ENCODE measurements around the gene MYBPC2.

MYBPC2 gene

DNA sequence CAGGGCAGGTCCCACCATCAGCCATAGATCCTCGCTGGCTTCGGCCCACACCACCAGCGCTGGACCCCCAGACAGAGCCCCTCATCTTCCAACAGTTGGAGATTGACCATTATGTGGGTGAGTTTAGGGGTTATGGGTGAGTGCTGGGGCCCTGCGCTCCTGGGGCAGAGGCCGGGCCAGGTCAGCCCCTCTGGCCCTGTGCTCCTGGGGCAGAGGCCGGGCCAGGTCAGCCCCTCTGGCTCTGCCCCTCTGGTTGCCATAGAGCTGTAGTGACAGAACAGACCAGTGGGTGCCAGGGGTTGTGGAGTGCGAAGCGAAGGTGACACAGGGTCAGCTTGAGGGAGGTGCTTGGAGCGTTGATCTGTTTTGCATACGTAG, 33.3 kb upstream of the MYBPC2 start:
- TF ChIP-seq GATA1 (IDR thresholded peaks at IDR 0.05; ENCODE audit: low read depth, low read length) (no peak), POLR2A (IDR thresholded peaks at IDR 0.05; ENCODE audit: low read length) (no peak)
- no peak for DNase-seq

DNA sequence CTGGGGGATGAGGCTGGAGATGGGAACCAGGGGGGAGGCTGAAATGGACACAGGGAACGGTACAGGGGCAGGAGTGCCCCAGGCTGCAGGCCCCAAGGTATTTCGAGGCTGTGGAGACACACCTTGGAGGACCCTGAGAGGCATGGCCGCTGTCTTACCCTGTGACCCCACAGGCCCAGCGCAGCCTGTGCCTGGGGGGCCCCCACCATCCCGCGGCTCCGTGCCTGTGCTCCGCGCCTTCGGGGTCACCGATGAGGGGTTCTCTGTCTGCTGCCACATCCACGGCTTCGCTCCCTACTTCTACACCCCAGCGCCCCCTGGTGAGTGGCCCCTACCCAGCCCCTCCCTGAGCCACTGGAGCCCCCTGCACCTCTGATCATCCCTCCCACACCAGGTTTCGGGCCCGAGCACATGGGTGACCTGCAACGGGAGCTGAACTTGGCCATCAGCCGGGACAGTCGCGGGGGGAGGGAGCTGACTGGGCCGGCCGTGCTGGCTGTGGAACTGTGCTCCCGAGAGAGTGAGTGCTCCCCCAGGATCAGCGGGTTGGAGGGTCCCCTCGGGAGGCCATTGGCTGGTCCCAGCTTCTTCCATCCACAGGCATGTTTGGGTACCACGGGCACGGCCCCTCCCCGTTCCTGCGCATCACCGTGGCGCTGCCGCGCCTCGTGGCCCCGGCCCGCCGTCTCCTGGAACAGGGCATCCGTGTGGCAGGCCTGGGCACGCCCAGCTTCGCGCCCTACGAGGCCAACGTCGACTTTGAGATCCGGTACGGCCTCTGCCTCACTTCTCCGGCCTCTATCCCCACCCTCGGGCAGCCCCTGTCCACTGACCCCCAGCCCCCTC, 30.9 kb upstream of the MYBPC2 start:
- TF ChIP-seq POLR2A (IDR thresholded peaks at IDR 0.05; ENCODE audit: low read length) (no peak), GATA1 (IDR thresholded peaks at IDR 0.05; ENCODE audit: low read depth, low read length) (no peak)
- no peak for DNase-seq

GRCh38 chr19:50402544-50403301, 30.0 kb upstream of the MYBPC2 start:
- DNase-seq, result no peak
- TF ChIP-seq GATA1 (IDR thresholded peaks at IDR 0.05; ENCODE audit: low read depth, low read length) (no peak), POLR2A (IDR thresholded peaks at IDR 0.05; ENCODE audit: low read length) (no peak)

DNA sequence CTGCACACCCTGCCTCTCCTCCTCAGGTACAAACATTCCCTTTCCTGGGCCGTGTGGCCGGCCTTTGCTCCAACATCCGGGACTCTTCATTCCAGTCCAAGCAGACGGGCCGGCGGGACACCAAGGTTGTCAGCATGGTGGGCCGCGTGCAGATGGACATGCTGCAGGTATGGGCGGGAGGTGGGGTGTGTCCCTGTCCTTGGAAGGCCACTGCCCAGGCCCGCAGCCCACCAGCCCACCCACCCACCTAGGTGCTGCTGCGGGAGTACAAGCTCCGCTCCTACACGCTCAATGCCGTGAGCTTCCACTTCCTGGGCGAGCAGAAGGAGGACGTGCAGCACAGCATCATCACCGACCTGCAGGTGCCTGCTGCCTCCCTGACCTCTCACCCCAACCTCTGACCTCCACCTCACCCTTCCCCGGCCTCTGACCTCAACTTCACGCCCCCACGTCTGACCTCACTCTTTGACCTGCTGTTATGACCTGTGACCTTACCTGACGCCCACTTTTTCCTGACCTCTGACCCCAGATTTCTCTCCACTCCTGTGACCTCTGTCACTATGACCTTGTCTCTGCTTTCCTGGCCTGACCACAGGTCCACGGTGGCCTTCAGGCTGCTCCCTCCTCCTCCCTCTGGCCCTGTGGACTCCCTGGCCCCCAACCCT, 26.4 kb upstream of the MYBPC2 start:
- DNase-seq, result no peak
- no peak for TF ChIP-seq GATA1 (IDR thresholded peaks at IDR 0.05; ENCODE audit: low read depth, low read length)
- TF ChIP-seq POLR2A (IDR thresholded peaks at IDR 0.05; ENCODE audit: low read length), result no peak

GRCh38 chr19:50406829-50407228, 25.9 kb upstream of the MYBPC2 start:
- no peak for DNase-seq
- TF ChIP-seq GATA1 (IDR thresholded peaks at IDR 0.05; ENCODE audit: low read depth, low read length) (no peak), POLR2A (IDR thresholded peaks at IDR 0.05; ENCODE audit: low read length) (no peak)

- TF ChIP-seq POLR2A (IDR thresholded peaks at IDR 0.05; ENCODE audit: low read length), result no peak
- no peak for TF ChIP-seq GATA1 (IDR thresholded peaks at IDR 0.05; ENCODE audit: low read depth, low read length)
- DNase-seq, result no peak
Measured at GRCh38 chr19:50409347-50409746, 23.3 kb upstream of the MYBPC2 start.

- DNase-seq, result no peak
- TF ChIP-seq GATA1 (IDR thresholded peaks at IDR 0.05; ENCODE audit: low read depth, low read length), result no peak
- no peak for TF ChIP-seq POLR2A (IDR thresholded peaks at IDR 0.05; ENCODE audit: low read length)
Measured at GRCh38 chr19:50410109-50410508, 22.6 kb upstream of the MYBPC2 start.

DNA sequence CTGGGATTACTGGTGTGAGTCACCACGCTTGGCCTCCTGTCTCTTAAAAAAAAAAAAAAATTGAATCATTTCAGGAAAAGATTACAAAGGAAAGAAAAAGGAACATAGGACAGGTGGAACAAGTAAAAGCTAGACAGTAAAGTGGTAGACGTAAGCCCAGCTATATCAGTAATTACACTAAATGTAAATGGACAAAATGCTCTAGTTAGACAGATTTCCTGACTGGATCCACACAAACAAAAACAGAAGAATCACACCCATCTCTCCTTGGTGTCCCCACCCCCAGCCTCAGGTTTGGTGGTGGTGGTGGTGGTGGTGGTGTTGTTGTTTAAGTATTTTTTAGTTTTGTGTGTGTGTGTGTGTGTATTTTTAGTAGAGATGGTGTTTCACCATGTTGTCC, 20.3 kb upstream of the MYBPC2 start:
- no peak for TF ChIP-seq POLR2A (IDR thresholded peaks at IDR 0.05; ENCODE audit: low read length)
- TF ChIP-seq GATA1 (IDR thresholded peaks at IDR 0.05; ENCODE audit: low read depth, low read length), result no peak
- no peak for DNase-seq

- no peak for TF ChIP-seq GATA1 (IDR thresholded peaks at IDR 0.05; ENCODE audit: low read depth, low read length)
- no peak for TF ChIP-seq POLR2A (IDR thresholded peaks at IDR 0.05; ENCODE audit: low read length)
- no peak for DNase-seq
Measured at GRCh38 chr19:50413096-50413495, 19.6 kb upstream of the MYBPC2 start.

- no peak for TF ChIP-seq POLR2A (IDR thresholded peaks at IDR 0.05; ENCODE audit: low read length)
- TF ChIP-seq GATA1 (IDR thresholded peaks at IDR 0.05; ENCODE audit: low read depth, low read length), result no peak
Measured at GRCh38 chr19:50413531-50413930, 19.2 kb upstream of the MYBPC2 start.

DNA sequence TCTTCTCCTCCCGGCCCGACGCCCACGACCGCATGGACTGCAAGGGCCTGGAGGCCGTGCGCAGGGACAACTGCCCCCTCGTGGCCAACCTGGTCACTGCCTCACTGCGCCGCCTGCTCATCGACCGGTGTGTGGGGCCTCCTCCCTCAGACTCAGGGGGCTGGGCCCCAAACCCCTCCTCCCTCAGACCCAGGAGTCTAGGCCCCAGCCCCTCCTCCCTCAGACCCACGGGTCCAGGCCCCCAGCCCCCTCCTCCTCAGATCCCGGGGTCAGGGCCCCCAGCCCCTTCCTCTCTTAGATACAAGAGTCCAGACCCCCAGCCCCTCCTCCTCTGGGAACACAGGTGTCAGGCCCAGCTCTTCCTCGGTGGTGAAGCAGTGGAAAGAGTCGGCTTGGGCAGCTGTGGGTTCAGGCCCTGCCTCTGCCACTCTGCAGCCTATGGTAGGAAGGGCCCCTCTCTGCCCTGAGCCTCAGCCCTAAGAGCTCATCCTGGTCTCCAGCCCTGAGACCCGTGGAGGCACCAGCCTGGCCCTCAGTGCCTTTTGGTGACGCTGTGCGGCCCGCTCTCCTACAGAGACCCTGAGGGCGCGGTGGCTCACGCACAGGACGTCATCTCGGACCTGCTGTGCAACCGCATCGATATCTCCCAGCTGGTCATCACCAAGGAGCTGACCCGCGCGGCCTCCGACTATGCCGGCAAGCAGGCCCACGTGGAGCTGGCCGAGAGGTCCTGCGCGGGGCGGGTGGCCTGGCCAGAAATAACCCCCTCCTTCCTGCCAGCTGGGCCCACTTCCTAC, 17.6 kb upstream of the MYBPC2 start:
- peak; percentile 86 to 90 for DNase-seq
- TF ChIP-seq GATA1 (IDR thresholded peaks at IDR 0.05; ENCODE audit: low read depth, low read length) (no peak), POLR2A (IDR thresholded peaks at IDR 0.05; ENCODE audit: low read length) (no peak)

More at GRCh38 chr19:50413531-50413930, 19.2 kb upstream of the MYBPC2 start:
- no peak for DNase-seq

DNA sequence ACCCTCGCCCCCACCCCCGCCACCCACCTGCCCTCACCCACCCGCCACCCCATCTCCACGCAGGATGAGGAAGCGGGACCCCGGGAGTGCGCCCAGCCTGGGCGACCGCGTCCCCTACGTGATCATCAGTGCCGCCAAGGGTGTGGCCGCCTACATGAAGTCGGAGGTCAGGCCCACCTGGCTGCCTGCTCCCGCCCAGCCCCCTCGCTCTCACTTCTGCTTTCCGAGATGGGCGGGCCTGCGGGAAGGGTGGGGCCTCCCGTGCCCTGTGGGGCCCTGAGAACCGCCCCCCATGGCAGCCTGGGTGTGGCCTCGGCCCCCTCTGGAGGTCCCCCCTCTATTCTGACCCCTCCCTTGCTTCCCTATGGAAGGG, 17.0 kb upstream of the MYBPC2 start:
- TF ChIP-seq POLR2A (IDR thresholded peaks at IDR 0.05; ENCODE audit: low read length) (no peak), GATA1 (IDR thresholded peaks at IDR 0.05; ENCODE audit: low read depth, low read length) (no peak)
- DNase-seq, result peak; percentile 48 to 56
